ENCODE measurements around the gene OPA1. TPM values are rescaled to one million over a fixed set of nuclear protein-coding genes. Genes with fewer than 3 reads are reported as not detected.

Gene OPA1
- total and polyA plus RNA-seq, 7 donors: 20.4 to 58.7 (median 45.9) TPM

- TF ChIP-seq EP300 (IDR thresholded peaks at IDR 0.05) (no peak), POLR2AphosphoS5 (IDR thresholded peaks at IDR 0.05) (no peak), POLR2A (IDR thresholded peaks at IDR 0.05) (no peak), CTCF (IDR thresholded peaks at IDR 0.05) (no peak)
- intact Hi-C loops (cut with DNase I): no loop called here
- Histone ChIP-seq H3K36me3 (no peaks in the 10 kb centered on the region), H3K4me3 (no peak overlapping the region), H3K27ac (no peak overlapping the region), H3K9me3 (peaks cover 0 to 7% (median 2%) of the 10 kb centered on the region in 4 donors), H3K4me1 (no peaks in the 10 kb centered on the region), H3K27me3 (no peaks in the 10 kb centered on the region)
- WGBS, 2 donors: 77 to 88% methylated on average over 4 of the region's 4 CpGs
- DNase-seq: no peak
Observed at GRCh38 chr3:193714523-193715137, 121.6 kb downstream of the OPA1 start.

GRCh38 chr3:193716150-193716549 is 123.1 kb downstream of the OPA1 start:
- 38 to 80% methylated on average over 4 of the region's 4 CpGs for WGBS, 2 donors
- H3K4me3 ChIP-seq: no peak overlapping the region
- H3K9me3 ChIP-seq: peaks cover 0 to 8% (median 5%) of the 10 kb centered on the region in 4 donors
- no peak overlapping the region for H3K27ac ChIP-seq
- no peaks in the 10 kb centered on the region for H3K27me3 ChIP-seq
- H3K36me3 ChIP-seq: no peaks in the 10 kb centered on the region
- DNase-seq: no peak
- H3K4me1 ChIP-seq: no peaks in the 10 kb centered on the region
- intact Hi-C loops (cut with DNase I): no loop called here
- TF ChIP-seq CTCF (IDR thresholded peaks at IDR 0.05) (no peak), EP300 (IDR thresholded peaks at IDR 0.05) (no peak), POLR2AphosphoS5 (IDR thresholded peaks at IDR 0.05) (no peak), POLR2A (IDR thresholded peaks at IDR 0.05) (no peak)

- no peak overlapping the region for H3K4me3 ChIP-seq
- H3K36me3 ChIP-seq: no peaks in the 10 kb centered on the region
- no peaks in the 10 kb centered on the region for H3K4me1 ChIP-seq
- peaks cover 0 to 4% (median 3%) of the 10 kb centered on the region in 4 donors for H3K9me3 ChIP-seq
- 84 to 93% methylated on average over 7 of the region's 7 CpGs for whole genome bisulfite sequencing, 2 donors
- H3K27ac ChIP-seq: no peak overlapping the region
- no peak for DNase-seq
- no peaks in the 10 kb centered on the region for H3K27me3 ChIP-seq
- no peak for TF ChIP-seq POLR2A (IDR thresholded peaks at IDR 0.05)
- intact Hi-C loops (cut with DNase I): no loop called here
Observed at GRCh38 chr3:193719735-193720134, 126.7 kb downstream of the OPA1 start.

GRCh38 chr3:193720169-193720568 is 127.2 kb downstream of the OPA1 start:
- intact Hi-C loops (cut with DNase I): no loop called here
- no peak for TF ChIP-seq EP300 (IDR thresholded peaks at IDR 0.05)
- TF ChIP-seq POLR2AphosphoS5 (IDR thresholded peaks at IDR 0.05): no peak
- no peak for TF ChIP-seq POLR2A (IDR thresholded peaks at IDR 0.05)
- TF ChIP-seq CTCF (IDR thresholded peaks at IDR 0.05): no peak
- no peak for DNase-seq
- Histone ChIP-seq H3K9me3 (peaks cover 0 to 3% (median 1%) of the 10 kb centered on the region in 4 donors), H3K27ac (no peak overlapping the region), H3K4me1 (no peaks in the 10 kb centered on the region), H3K27me3 (no peaks in the 10 kb centered on the region), H3K36me3 (no peaks in the 10 kb centered on the region), H3K4me3 (no peak overlapping the region)
- WGBS, 2 donors: 96 to 97% methylated on average over 3 of the region's 3 CpGs

- no peak for TF ChIP-seq POLR2A (IDR thresholded peaks at IDR 0.05)
- TF ChIP-seq CTCF (IDR thresholded peaks at IDR 0.05): no peak
- no peak for TF ChIP-seq POLR2AphosphoS5 (IDR thresholded peaks at IDR 0.05)
- no peak for TF ChIP-seq EP300 (IDR thresholded peaks at IDR 0.05)
- 87 to 91% methylated on average over 3 of the region's 3 CpGs for WGBS, 2 donors
Observed at GRCh38 chr3:193722566-193722965, 129.6 kb downstream of the OPA1 start.

More at GRCh38 chr3:193722566-193722965, 129.6 kb downstream of the OPA1 start:
- Histone ChIP-seq H3K27ac (no peak overlapping the region), H3K9me3 (peaks cover 0 to 3% (median 1%) of the 10 kb centered on the region in 4 donors), H3K4me1 (no peaks in the 10 kb centered on the region), H3K27me3 (no peaks in the 10 kb centered on the region), H3K4me3 (no peak overlapping the region), H3K36me3 (no peaks in the 10 kb centered on the region)
- intact Hi-C loops (cut with DNase I): no loop called here
- DNase-seq: no peak

Data from sigmoid colon (tissue), 7 donors.